H54 (cell line): ENCODE measurements around the gene FAF1.
"Not testable (repeated sequence)": the region's sequence is repeated elsewhere in the genome, so short reads cannot be mapped to it uniquely, and the experiment has no call there.

ENCODE experiments used
- DNase-seq: peaks from one replicate; pipeline ENCODE4 v3.0.0; 2011; ENCODE audit warnings: low spot score, mixed read lengths; ENCODE audit not compliant: insufficient read length
- FAIRE-seq: peaks from 3 replicates; lab custom pipeline; 2011; peaks lifted over from hg19 to GRCh38; lab: Jason Lieb, UNC
- POLR2A ChIP-seq: IDR thresholded peaks from 2 replicates; pipeline ENCODE4 v1.6.1; 2011; ENCODE audit warnings: low read depth, mild to moderate bottlenecking, low read length

The FAF1 gene

GRCh38 chr1:50742523-50742922 lies 217.5 kb downstream of the FAF1 start:
- no peak for FAIRE-seq
- DNase-seq = no peak
- no peak for TF ChIP-seq POLR2A

DNA sequence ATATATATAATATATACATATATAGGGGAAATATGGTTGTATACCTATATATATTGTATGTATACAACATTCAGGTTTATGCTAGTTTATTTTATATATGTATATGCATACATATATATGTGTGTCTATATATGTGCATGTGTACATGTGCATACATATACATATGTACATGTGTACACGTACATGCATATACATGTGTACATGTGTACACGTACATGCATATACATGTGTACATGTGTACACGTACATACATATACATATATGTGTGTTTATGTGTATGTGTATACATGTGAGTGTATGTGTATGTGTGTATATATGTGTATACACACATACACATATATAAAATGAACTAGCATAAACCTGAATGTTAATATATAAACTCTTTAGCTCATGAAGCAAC lies 220.9 kb downstream of the FAF1 start:
- no peak for DNase-seq
- no peak for TF ChIP-seq POLR2A
- peak; percentile 88 for FAIRE-seq

DNA sequence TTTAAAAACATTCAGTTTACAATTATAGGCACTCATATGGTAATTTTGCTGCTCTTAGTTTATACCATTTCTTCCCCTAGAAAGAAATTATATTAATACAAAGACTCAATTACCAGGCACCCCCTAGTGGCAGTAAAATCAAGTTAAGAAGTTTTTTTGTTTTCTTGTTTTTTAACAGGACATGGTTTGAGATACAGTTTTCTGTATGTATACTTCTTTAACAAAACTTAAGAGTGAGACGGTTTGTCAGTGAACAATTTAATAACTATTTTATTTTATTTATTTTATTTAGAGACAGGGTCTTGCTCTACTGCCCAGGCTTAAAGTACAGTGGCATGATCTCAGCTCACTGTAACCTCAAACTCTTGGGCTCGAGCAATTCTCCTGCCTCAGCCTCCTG lies 224.6 kb downstream of the FAF1 start:
- DNase-seq = peak; percentile 4
- TF ChIP-seq POLR2A = no peak
- no peak for FAIRE-seq

- FAIRE-seq, DNase-seq: not testable (repeated sequence)
Measured at GRCh38 chr1:50727578-50727977, 232.5 kb downstream of the FAF1 start.

DNA sequence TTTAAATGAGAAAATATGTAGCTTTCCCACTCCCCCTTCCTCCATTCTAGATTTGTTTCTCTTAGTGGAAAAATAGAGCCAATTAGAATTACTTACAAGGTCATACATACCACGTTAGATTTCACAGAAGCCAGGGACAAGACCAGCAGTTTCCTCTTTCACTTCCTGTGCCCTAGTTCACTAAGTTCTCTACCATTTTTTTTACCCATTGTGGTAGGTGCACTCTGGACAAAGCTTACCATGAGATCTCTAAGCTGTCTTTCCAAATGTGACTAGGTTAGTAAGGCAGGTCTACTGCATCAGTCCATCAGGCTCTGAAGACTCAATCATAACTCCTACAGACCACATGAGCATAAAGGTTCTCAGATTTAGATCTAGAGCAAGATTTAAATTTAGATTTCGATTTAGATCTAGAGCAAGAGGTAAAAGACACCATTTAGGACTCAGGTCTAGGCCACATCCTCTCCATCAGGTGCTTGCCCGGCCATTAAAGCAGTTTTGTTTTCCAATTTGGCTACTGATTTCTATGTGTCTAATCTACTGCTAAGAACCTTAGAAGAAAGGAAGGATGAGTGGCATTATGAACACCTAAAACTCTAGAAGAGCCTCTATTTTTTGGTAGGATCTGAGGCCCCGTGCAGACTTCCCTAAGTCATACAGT lies 235.3 kb downstream of the FAF1 start:
- DNase-seq (no peak), FAIRE-seq (no peak)
- no peak for TF ChIP-seq POLR2A

GRCh38 chr1:50720457-50721053 lies 239.5 kb downstream of the FAF1 start:
- DNase-seq (no peak), FAIRE-seq (no peak)
- TF ChIP-seq POLR2A = no peak

GRCh38 chr1:50719126-50719525 lies 240.9 kb downstream of the FAF1 start:
- DNase-seq (no peak), FAIRE-seq (no peak)
- TF ChIP-seq POLR2A = no peak

DNA sequence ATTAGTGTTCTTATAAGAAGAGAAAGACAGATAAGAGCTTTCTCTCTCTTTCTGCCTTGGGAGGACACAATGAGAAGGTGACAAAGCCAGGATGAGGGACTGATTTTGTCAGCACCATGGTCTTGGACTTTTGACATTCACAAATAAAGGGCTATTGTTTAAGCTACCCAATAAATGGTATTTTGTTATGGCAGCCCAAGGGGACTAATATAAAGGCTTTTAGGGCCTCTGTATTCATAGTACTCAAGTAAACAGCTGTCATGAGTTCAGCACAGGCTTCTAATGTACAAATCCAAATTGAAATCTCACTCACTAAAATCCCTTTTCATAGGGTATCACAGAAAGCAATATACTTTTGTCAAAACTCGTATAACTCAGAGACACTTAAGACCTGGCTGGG lies 242.7 kb downstream of the FAF1 start:
- DNase-seq = no peak
- no peak for TF ChIP-seq POLR2A

GRCh38 chr1:50716455-50716854 lies 243.6 kb downstream of the FAF1 start:
- not testable (repeated sequence) for DNase-seq, FAIRE-seq

More for the DNA sequence above, 242.7 kb downstream of the FAF1 start:
- no peak for FAIRE-seq

DNA sequence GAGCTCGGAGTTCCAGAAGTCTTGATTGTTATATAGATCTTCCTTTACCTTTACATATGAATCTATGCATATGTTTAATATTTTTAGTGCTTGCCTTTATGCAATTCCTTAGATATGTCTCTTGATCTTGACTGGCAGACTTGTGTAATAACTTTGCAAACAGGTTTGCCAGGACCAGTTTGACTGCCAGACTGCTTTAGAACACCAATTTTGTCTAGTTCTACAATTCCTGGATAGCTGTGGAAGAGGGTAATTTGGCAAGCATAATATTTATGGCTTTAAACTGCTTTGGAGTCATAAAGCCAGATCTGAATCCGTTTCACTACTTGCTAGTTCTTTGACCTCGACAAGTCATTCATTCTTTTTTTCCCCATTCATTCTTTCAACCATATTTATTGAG lies 250.0 kb downstream of the FAF1 start:
- FAIRE-seq (peak; percentile 43), DNase-seq (no peak)
- TF ChIP-seq POLR2A = no peak

GRCh38 chr1:50707824-50708223 lies 252.2 kb downstream of the FAF1 start:
- FAIRE-seq (no peak), DNase-seq (no peak)
- TF ChIP-seq POLR2A = no peak

GRCh38 chr1:50705699-50706098 lies 254.4 kb downstream of the FAF1 start:
- TF ChIP-seq POLR2A = no peak
- DNase-seq (no peak), FAIRE-seq (no peak)

- TF ChIP-seq POLR2A = no peak
- FAIRE-seq (no peak), DNase-seq (no peak)
Measured at GRCh38 chr1:50705041-50705440, 255.0 kb downstream of the FAF1 start.

DNA sequence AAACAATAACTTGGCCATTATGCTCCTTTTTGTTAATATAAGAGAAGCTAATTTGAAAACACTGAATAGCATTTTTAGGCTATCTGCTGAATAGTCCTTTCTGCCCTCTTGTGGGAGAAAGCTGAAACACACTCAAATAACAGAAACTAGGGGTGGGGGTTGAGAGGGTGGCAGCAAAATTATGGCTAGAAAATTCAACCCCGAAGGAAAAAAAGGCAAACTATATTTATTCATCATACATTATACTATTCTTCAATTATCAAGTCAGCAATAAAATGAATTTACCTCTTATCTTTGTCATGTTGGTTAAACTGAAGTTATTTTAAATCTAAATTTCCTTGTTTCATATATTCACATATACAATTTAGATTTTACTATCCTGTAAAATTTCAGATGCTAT lies 255.9 kb downstream of the FAF1 start:
- no peak for TF ChIP-seq POLR2A
- FAIRE-seq (peak; percentile 79), DNase-seq (peak; percentile 8)

DNA sequence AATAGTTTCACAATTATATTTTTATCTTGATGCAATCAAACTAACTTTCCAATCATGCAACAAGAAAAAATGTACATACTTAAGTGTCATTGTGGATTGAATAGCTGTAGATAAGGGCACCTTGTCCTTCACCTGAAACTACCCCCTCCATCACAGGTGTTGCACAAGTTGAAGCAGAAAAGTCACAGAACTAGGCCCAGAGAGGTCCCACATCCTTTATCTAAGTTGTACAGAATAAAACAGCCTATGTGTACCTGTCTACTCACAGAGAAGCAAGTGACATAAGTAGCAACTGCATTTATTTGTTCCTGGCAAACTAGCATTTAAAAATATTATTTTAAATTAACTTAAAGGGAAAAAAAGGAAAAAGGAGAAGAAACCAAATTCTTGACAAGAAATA lies 256.8 kb downstream of the FAF1 start:
- FAIRE-seq (no peak), DNase-seq (no peak)
- TF ChIP-seq POLR2A = no peak
